Measurements from ENCODE around the gene MEA1. TPM values are rescaled to one million over a fixed set of nuclear protein-coding genes. Genes with fewer than 3 reads are reported as not detected.

The MEA1 gene
- total RNA-seq, 2 experiments from 2014 or later: 67.9 to 70.7 TPM

- ChIA-PET POLR2A (no interaction called here), CTCF (ENCODE audit: unreplicated experiment) (no interaction called here)
- TF ChIP-seq EZH2phosphoT487 (IDR thresholded peaks at IDR 0.05; ENCODE audit: borderline replicate concordance, low read depth, low read length) (no peak), CTCF (conservative IDR thresholded peaks at IDR 0.05; ENCODE audit: low read length) (no peak)
- Histone ChIP-seq H3K4me2 (ENCODE audit: low read length) (peak overlapping the region; percentile 92), H4K20me1 (ENCODE audit: insufficient read depth, low read length) (no peaks in the 10 kb centered on the region), H3K9me3 (ENCODE audit: low read length) (no peaks in the 10 kb centered on the region), H3K4me3 (ENCODE audit: low read depth, low read length, poor library complexity, severe bottlenecking) (no peak overlapping the region), H3K36me3 (ENCODE audit: insufficient read depth, low read length) (peaks cover 28% of the 10 kb centered on the region), H3K9me2 (ENCODE audit: insufficient read depth, low read length) (no peaks in the 10 kb centered on the region), H3K79me2 (ENCODE audit: insufficient read depth, low read depth, low read length) (no peaks in the 10 kb centered on the region), H2AFZ (ENCODE audit: low read length) (no peak overlapping the region), H3K4me1 (ENCODE audit: insufficient read depth, low read length, poor library complexity, severe bottlenecking) (peaks cover 21% of the 10 kb centered on the region), H3K27ac (ENCODE audit: low read depth, low read length, poor library complexity, severe bottlenecking) (no peak overlapping the region)
- BruUV-seq (replicated peaks): no TSS peak
- no peak for DNase-seq (ENCODE audit: low spot score)
- intact Hi-C loops (cut with micrococcal nuclease; ENCODE audit: unreplicated experiment): loop anchor here (2.0 kb wide), 1 partner anchor 38 kb away; the partner anchor contains the start of gene KLHDC3
Measured at GRCh38 chr6:43052225-43052841, 38.6 kb upstream of the MEA1 start.

DNA sequence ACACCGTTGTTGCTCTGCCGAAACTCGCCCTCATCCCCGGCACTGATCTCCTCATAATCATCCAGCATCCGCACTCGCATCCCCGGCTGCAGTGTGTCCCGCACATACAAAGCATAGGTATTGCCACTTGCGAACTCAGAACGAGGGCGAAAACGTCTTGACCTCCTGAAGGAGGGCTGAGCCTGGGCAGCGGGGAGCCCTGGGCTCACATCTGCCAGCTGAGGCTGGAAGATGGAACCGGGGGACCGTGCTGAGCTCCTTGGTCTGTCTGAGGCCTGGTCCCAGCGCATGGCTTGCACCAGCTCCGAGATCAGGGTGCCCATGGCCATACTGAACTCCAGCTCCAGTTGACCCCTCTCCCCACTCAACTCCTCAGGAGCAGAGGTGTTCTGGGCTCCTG is 37.2 kb upstream of the MEA1 start:
- ChIA-PET POLR2A (interaction anchor here (0.8 to 0.9 kb wide), 2 partner anchors 8 to 122 kb away, joined by 3 to 4 read pairs; partner anchors contain the start of genes CNPY3, KLC4 and MRPL2), CTCF (ENCODE audit: unreplicated experiment) (no interaction called here)
- Histone ChIP-seq H2AFZ (ENCODE audit: low read length) (no peak overlapping the region), H4K20me1 (ENCODE audit: insufficient read depth, low read length) (no peaks in the 10 kb centered on the region), H3K9me3 (ENCODE audit: low read length) (no peaks in the 10 kb centered on the region), H3K4me3 (ENCODE audit: low read depth, low read length, poor library complexity, severe bottlenecking) (no peak overlapping the region), H3K4me1 (ENCODE audit: insufficient read depth, low read length, poor library complexity, severe bottlenecking) (peaks cover 21% of the 10 kb centered on the region), H3K27ac (ENCODE audit: low read depth, low read length, poor library complexity, severe bottlenecking) (no peak overlapping the region), H3K4me2 (ENCODE audit: low read length) (0 out of 2 replicates have a peak overlapping the region, but pooled peaks have one; percentile 3), H3K36me3 (ENCODE audit: insufficient read depth, low read length) (peaks cover 24% of the 10 kb centered on the region; the same call in 1 of the 2 replicates), H3K9me2 (ENCODE audit: insufficient read depth, low read length) (no peaks in the 10 kb centered on the region), H3K79me2 (ENCODE audit: insufficient read depth, low read depth, low read length) (no peaks in the 10 kb centered on the region)
- no TSS peak for BruUV-seq (replicated peaks)
- no peak for DNase-seq (ENCODE audit: low spot score)
- TF ChIP-seq EZH2phosphoT487 (IDR thresholded peaks at IDR 0.05; ENCODE audit: borderline replicate concordance, low read depth, low read length) (no peak), CTCF (conservative IDR thresholded peaks at IDR 0.05; ENCODE audit: low read length) (no peak)
- intact Hi-C loops (cut with micrococcal nuclease; ENCODE audit: unreplicated experiment): no loop called here

DNA sequence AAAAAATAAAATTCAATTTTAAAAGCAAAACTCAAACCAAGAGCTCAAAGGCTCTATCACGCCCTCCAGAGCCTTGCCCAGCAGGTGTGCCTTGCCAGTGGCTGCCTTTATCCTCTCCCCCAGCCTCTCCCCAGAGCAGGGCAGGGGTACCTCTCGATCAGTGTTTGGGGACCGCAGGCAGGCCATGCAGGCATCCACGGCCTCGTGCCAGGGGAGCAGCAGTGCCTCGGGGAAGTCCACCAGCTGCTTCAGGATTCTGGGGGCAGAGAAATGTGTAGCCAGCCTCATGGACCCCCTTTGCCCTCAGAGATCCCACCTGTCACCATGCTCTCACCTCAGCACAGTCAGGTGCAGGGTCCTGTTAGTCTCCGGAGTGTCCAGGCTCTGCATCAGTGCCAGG is 34.3 kb upstream of the MEA1 start:
- H3K4me3 ChIP-seq (ENCODE audit: low read depth, low read length, poor library complexity, severe bottlenecking): no peak overlapping the region
- no peaks in the 10 kb centered on the region for H3K79me2 ChIP-seq (ENCODE audit: insufficient read depth, low read depth, low read length)
- H3K4me1 ChIP-seq (ENCODE audit: insufficient read depth, low read length, poor library complexity, severe bottlenecking): peaks cover 12% of the 10 kb centered on the region
- H2AFZ ChIP-seq (ENCODE audit: low read length): no peak overlapping the region
- no peaks in the 10 kb centered on the region for H4K20me1 ChIP-seq (ENCODE audit: insufficient read depth, low read length)
- DNase-seq (ENCODE audit: low spot score): no peak
- H3K27ac ChIP-seq (ENCODE audit: low read depth, low read length, poor library complexity, severe bottlenecking): no peak overlapping the region
- TF ChIP-seq CTCF (conservative IDR thresholded peaks at IDR 0.05; ENCODE audit: low read length) (no peak), EZH2phosphoT487 (IDR thresholded peaks at IDR 0.05; ENCODE audit: borderline replicate concordance, low read depth, low read length) (no peak)
- no peaks in the 10 kb centered on the region for H3K9me3 ChIP-seq (ENCODE audit: low read length)
- no peaks in the 10 kb centered on the region for H3K9me2 ChIP-seq (ENCODE audit: insufficient read depth, low read length)
- peaks cover 23% of the 10 kb centered on the region; the same call in 1 of the 2 replicates for H3K36me3 ChIP-seq (ENCODE audit: insufficient read depth, low read length)
- BruUV-seq (replicated peaks): no TSS peak
- no peak overlapping the region for H3K4me2 ChIP-seq (ENCODE audit: low read length)
- POLR2A ChIA-PET: no interaction called here
- CTCF ChIA-PET (ENCODE audit: unreplicated experiment): interaction anchor here (0.9 kb wide), 1 partner anchor 11 kb away, joined by 3 read pairs; no protein-coding TSS in a partner anchor
- intact Hi-C loops (cut with micrococcal nuclease; ENCODE audit: unreplicated experiment): no loop called here

Data from OCI-LY7 (cell line).